Head of caudate nucleus (tissue), 42 donors: ENCODE results near the gene NEMP1.
A peak's percentile ranks its signal among the peaks of the same experiment; 100 is the strongest.
"Not testable (repeated sequence)": the region's sequence is repeated elsewhere in the genome, so short reads cannot be mapped to it uniquely, and the experiment has no call there.

ENCODE experiments used
- DNase-seq, 42 donors: peaks; one replicate each; pipeline versions ENCODE4 v3.0.0 to v3.0.0-alpha.2; 2020 to 2021; ENCODE audit warnings: mixed read lengths in 7 of 42
- intact Hi-C: fragments of 100-400 bp; cut with DNase I; formaldehyde crosslinking; loops from one replicate; pipeline ENCODE4 v1.15.0; 2022

NEMP1 gene

GRCh38 chr12:57079821-57080220, 1.2 kb upstream of the NEMP1 start:
- intact Hi-C loops: no loop called here
- DNase-seq: no peak

- DNase-seq, intact Hi-C loops: not testable (repeated sequence)
Measured at GRCh38 chr12:57073566-57074450, 4.8 kb downstream of the NEMP1 start.

GRCh38 chr12:57072661-57073060, 5.9 kb downstream of the NEMP1 start:
- no peak for DNase-seq
- intact Hi-C loops: no loop called here

- intact Hi-C loops: loop anchor here (2.0 to 5.0 kb wide), 3 partner anchors 43 to 317 kb away; partner anchors contain the start of genes PRIM1 and ZBTB39
- peak in 33 of 42 donors; percentile 13 to 89 (median 69) for DNase-seq
Measured at GRCh38 chr12:57069523-57069922, 9.1 kb downstream of the NEMP1 start.

- intact Hi-C loops: loop anchor here (5.0 kb wide), 2 partner anchors 59 to 314 kb away; partner anchors contain the start of genes PRIM1 and ZBTB39
- DNase-seq: no peak
Measured at GRCh38 chr12:57066245-57066644, 12.3 kb downstream of the NEMP1 start.

GRCh38 chr12:57063991-57064685, 14.5 kb downstream of the NEMP1 start:
- DNase-seq: peak in 7 of 42 donors; percentile 13 to 68 (median 39)
- intact Hi-C loops: no loop called here

GRCh38 chr12:57058454-57058853, 20.1 kb downstream of the NEMP1 start:
- intact Hi-C loops: no loop called here
- DNase-seq: no peak

GRCh38 chr12:57057067-57057751, 21.4 kb downstream of the NEMP1 start:
- no peak for DNase-seq

GRCh38 chr12:57055824-57056223, 22.8 kb downstream of the NEMP1 start:
- no peak for DNase-seq
- intact Hi-C loops: no loop called here

More at GRCh38 chr12:57057067-57057751, 21.4 kb downstream of the NEMP1 start:
- intact Hi-C loops: no loop called here

- DNase-seq, intact Hi-C loops: not testable (repeated sequence)
Measured at GRCh38 chr12:57053901-57054300, 24.7 kb downstream of the NEMP1 start.

- intact Hi-C loops, DNase-seq: not testable (repeated sequence)
Measured at GRCh38 chr12:57053146-57053545, 25.4 kb downstream of the NEMP1 start.

- intact Hi-C loops: no loop called here
- DNase-seq: no peak
Measured at GRCh38 chr12:57051011-57051410, 27.6 kb downstream of the NEMP1 start.

GRCh38 chr12:57049890-57050289, 28.7 kb downstream of the NEMP1 start, which contains the start of gene MYO1A:
Gene MYO1A, minus strand, starts transcription at chr12:57050129. Its CDS starts 1,806 bp downstream, at chr12:57048323.
- no peak for DNase-seq
- intact Hi-C loops: no loop called here

- no peak for DNase-seq
- intact Hi-C loops: no loop called here
Measured at GRCh38 chr12:57049119-57049446, 29.5 kb downstream of the NEMP1 start.

GRCh38 chr12:57048423-57049118, 30.0 kb downstream of the NEMP1 start:
- no peak for DNase-seq
- intact Hi-C loops: no loop called here

GRCh38 chr12:57047981-57048380, 30.6 kb downstream of the NEMP1 start:
- DNase-seq: no peak
- intact Hi-C loops: no loop called here

GRCh38 chr12:57046947-57047890, 31.4 kb downstream of the NEMP1 start:
- intact Hi-C loops: no loop called here
- DNase-seq: peak in 1 of 42 donors; percentile 38
